Liver (tissue), 9 donors: ENCODE measurements around the gene RASEF. TPM values are rescaled to one million over a fixed set of nuclear protein-coding genes. Genes with fewer than 3 reads are reported as not detected.
"Not testable (repeated sequence)": the region's sequence is repeated elsewhere in the genome, so short reads cannot be mapped to it uniquely, and the experiment has no call there.

Experiments used
- DNase-seq: peaks from one replicate; pipeline ENCODE4 v3.0.0-alpha.2; 2017; ENCODE audit warnings: low spot score
- H3K27ac ChIP-seq, 2 donors: one replicate each; pipeline ENCODE4 v1.7.0; 2013; ENCODE audit warnings: inconsistent platforms in 2 of 2, low read length in 2 of 2, control low read depth in 1 of 2, low read depth in 1 of 2, mild to moderate bottlenecking in 1 of 2
- H3K27me3 ChIP-seq, 4 donors: one replicate each; pipeline versions ENCODE4 v1.6.1 to v1.7.0; 2013; ENCODE audit warnings: low read length in 3 of 4, inconsistent platforms in 1 of 4, mild to moderate bottlenecking in 1 of 4, moderate library complexity in 1 of 4; ENCODE audit not compliant: control insufficient read depth in 4 of 4, insufficient read depth in 4 of 4
- H3K36me3 ChIP-seq, 4 donors: one replicate each; pipeline versions ENCODE4 v1.6.1 to v1.7.0; 2013; ENCODE audit warnings: low read length in 3 of 4, mild to moderate bottlenecking in 3 of 4, low read depth in 1 of 4, moderate library complexity in 1 of 4; ENCODE audit not compliant: control insufficient read depth in 4 of 4, insufficient read depth in 3 of 4
- H3K4me1 ChIP-seq, 4 donors: one replicate each; pipeline versions ENCODE4 v1.6.1 to v1.7.0; 2013; ENCODE audit warnings: low read length in 3 of 4, mild to moderate bottlenecking in 3 of 4, moderate library complexity in 1 of 4; ENCODE audit not compliant: control insufficient read depth in 4 of 4, insufficient read depth in 4 of 4
- H3K4me3 ChIP-seq, 3 donors: one replicate each; pipeline versions ENCODE4 v1.6.1 to v1.7.0; 2013; ENCODE audit warnings: low read length in 3 of 3, control low read depth in 1 of 3, low read depth in 1 of 3, mild to moderate bottlenecking in 1 of 3
- H3K9ac ChIP-seq, 2 donors: one replicate each; pipeline ENCODE4 v1.7.0; 2013; ENCODE audit warnings: low read length in 2 of 2, mild to moderate bottlenecking in 2 of 2, moderate library complexity in 2 of 2, control low read depth in 1 of 2, low read depth in 1 of 2
- H3K9me3 ChIP-seq, 4 donors: one replicate each; pipeline versions ENCODE4 v1.6.1 to v1.7.0; 2013; ENCODE audit warnings: low read length in 3 of 4; ENCODE audit not compliant: control insufficient read depth in 4 of 4
- ATF3 ChIP-seq: IDR thresholded peaks from 2 replicates; pipeline ENCODE4 v1.6.1; 2016; ENCODE audit warnings: antibody characterized with exemption
- CTCF ChIP-seq: fragments of 150-350 bp; IDR thresholded peaks from 2 replicates; pipeline ENCODE4 v1.5.1; 2017; ENCODE audit warnings: improper control_type of control experiment, low read depth, low read length; ENCODE audit not compliant: missing input control
- EGR1 ChIP-seq, 2 donors: IDR thresholded peaks; 2 replicates each; pipeline ENCODE4 v1.6.1; 2016 to 2018; ENCODE audit warnings: antibody characterized with exemption in 2 of 2, low read depth in 2 of 2
- FOXA1 ChIP-seq: IDR thresholded peaks from 2 replicates; pipeline ENCODE4 v1.6.1; 2016; ENCODE audit warnings: antibody characterized with exemption
- FOXA2 ChIP-seq: IDR thresholded peaks from 2 replicates; pipeline ENCODE4 v1.6.1; 2016; ENCODE audit warnings: antibody characterized with exemption
- GABPA ChIP-seq, 2 donors: IDR thresholded peaks in 1 of 2; conservative IDR thresholded peaks in 1 of 2; 2 replicates each; pipeline ENCODE4 v1.6.1; 2016; ENCODE audit warnings: antibody characterized with exemption in 2 of 2, mild to moderate bottlenecking in 1 of 2, moderate library complexity in 1 of 2
- HNF4A ChIP-seq, 2 donors: conservative IDR thresholded peaks; 2 replicates each; pipeline ENCODE4 v1.6.1; 2016; ENCODE audit warnings: antibody characterized with exemption in 2 of 2, mild to moderate bottlenecking in 2 of 2
- HNF4G ChIP-seq: IDR thresholded peaks from 2 replicates; pipeline ENCODE4 v1.6.1; 2016; ENCODE audit warnings: antibody characterized with exemption
- JUND ChIP-seq, 2 donors: IDR thresholded peaks; 2 replicates each; pipeline ENCODE4 v1.6.1; 2016; ENCODE audit warnings: antibody characterized with exemption in 2 of 2
- MAX ChIP-seq: IDR thresholded peaks from 2 replicates; pipeline ENCODE4 v1.6.1; 2016; ENCODE audit warnings: antibody characterized with exemption
- RAD21 ChIP-seq, 2 donors: IDR thresholded peaks; 2 replicates each; pipeline ENCODE4 v1.6.1; 2016; ENCODE audit warnings: antibody characterized with exemption in 2 of 2, mild to moderate bottlenecking in 2 of 2
- REST ChIP-seq: IDR thresholded peaks from 2 replicates; pipeline ENCODE4 v1.6.1; 2016; ENCODE audit warnings: antibody characterized with exemption, mild to moderate bottlenecking
- RXRA ChIP-seq, 2 donors: IDR thresholded peaks; 2 replicates each; pipeline ENCODE4 v1.6.1; 2017 to 2018; ENCODE audit warnings: antibody characterized with exemption in 2 of 2, mild to moderate bottlenecking in 1 of 2
- SP1 ChIP-seq: IDR thresholded peaks from 2 replicates; pipeline ENCODE4 v1.6.1; 2018; ENCODE audit warnings: antibody characterized with exemption, mild to moderate bottlenecking
- TAF1 ChIP-seq: conservative IDR thresholded peaks from 2 replicates; pipeline ENCODE4 v1.6.1; 2016; ENCODE audit warnings: antibody characterized with exemption, mild to moderate bottlenecking
- YY1 ChIP-seq: IDR thresholded peaks from 2 replicates; pipeline ENCODE4 v1.6.1; 2016; ENCODE audit warnings: antibody characterized with exemption, mild to moderate bottlenecking
- ZBTB33 ChIP-seq: IDR thresholded peaks from 2 replicates; pipeline ENCODE4 v1.6.1; 2016; ENCODE audit warnings: antibody characterized with exemption
- WGBS: extraction: QIAGEN DNeasy Blood & Tissue Kit; methylation state at CpG from one replicate; pipeline ENCODE4 v1.1.7; 2013; 5-methylcytosine and 5-hydroxymethylcytosine counted together
- polyA plus RNA-seq, 2 donors: library from polyadenylated mRNA; stranded (reverse) in 1 of 2; unstranded in 1 of 2; fragments of 200-250 nt in 1 of 2; fragments of >200 nt in 1 of 2; fragmentation: Nextera tagmentation in 1 of 2; extraction: Ambion mirVana in 1 of 2; gene quantifications; one replicate each; pipeline versions ENCODE4 v1.2.1 to v1.2.3, GENCODE V29; 2013 to 2015
- total RNA-seq, 2 donors: library from RNA; depleted of rRNA; stranded (reverse); fragments of >200 nt; gene quantifications; one replicate each; pipeline ENCODE4 v1.2.3, GENCODE V29; 2014
- donor health status: healthy.
- donor health status: healthy.
- donor health status: healthy.
- donor health status: healthy.
- donor health status: healthy.

RASEF gene
- total and polyA plus RNA-seq, 4 donors = 0.14 to 1.5 (median 0.39) TPM

GRCh38 chr9:83106263-83106662 is 43.3 kb upstream of the RASEF start:
- DNase-seq = no peak
- Histone ChIP-seq H3K4me1 (peaks cover 0 to 8% (median 2%) of the 10 kb centered on the region in 4 donors), H3K27me3 (no peaks in the 10 kb centered on the region), H3K9ac (no peak overlapping the region), H3K36me3 (no peaks in the 10 kb centered on the region), H3K4me3 (no peak overlapping the region), H3K27ac (no peak overlapping the region), H3K9me3 (no peaks in the 10 kb centered on the region)
- WGBS = 90% methylated on average over 1 of the region's 1 CpG
- no peak for TF ChIP-seq MAX

- Histone ChIP-seq H3K4me3 (no peak overlapping the region), H3K9me3 (no peaks in the 10 kb centered on the region), H3K36me3 (no peaks in the 10 kb centered on the region), H3K9ac (no peak overlapping the region), H3K27ac (no peak overlapping the region), H3K4me1 (no peaks in the 10 kb centered on the region), H3K27me3 (no peaks in the 10 kb centered on the region)
- WGBS = 97% methylated on average over 4 of the region's 4 CpGs
- no peak for TF ChIP-seq FOXA2
- TF ChIP-seq HNF4G = no peak
- TF ChIP-seq CTCF = no peak
- TF ChIP-seq YY1 = no peak
- no peak for DNase-seq
These were observed 34.7 kb upstream of the RASEF start for GRCh38 chr9:83097633-83098032.

GRCh38 chr9:83093311-83093710 is 30.4 kb upstream of the RASEF start:
- 89% methylated on average over 24 of the region's 24 CpGs for WGBS
- H3K27me3 ChIP-seq, H3K4me3 ChIP-seq, H3K9me3 ChIP-seq, H3K9ac ChIP-seq, H3K36me3 ChIP-seq, H3K27ac ChIP-seq, H3K4me1 ChIP-seq, DNase-seq: not testable (repeated sequence)

GRCh38 chr9:83081846-83082245 is 18.9 kb upstream of the RASEF start:
- no peak for DNase-seq
- Histone ChIP-seq H3K9ac (no peak overlapping the region), H3K36me3 (no peaks in the 10 kb centered on the region), H3K4me3 (no peak overlapping the region), H3K4me1 (no peaks in the 10 kb centered on the region), H3K9me3 (no peaks in the 10 kb centered on the region), H3K27me3 (no peaks in the 10 kb centered on the region), H3K27ac (no peak overlapping the region)
- WGBS = 76% methylated on average over 6 of the region's 6 CpGs
- no peak for TF ChIP-seq ATF3
- no peak for TF ChIP-seq REST
- TF ChIP-seq MAX = no peak
- TF ChIP-seq RXRA (IDR thresholded peaks at IDR 0.05) = no peak
- TF ChIP-seq HNF4A (conservative IDR thresholded peaks at IDR 0.05) = no peak
- no peak for TF ChIP-seq HNF4G
- TF ChIP-seq YY1 = no peak
- TF ChIP-seq TAF1 = no peak
- TF ChIP-seq EGR1 (IDR thresholded peaks at IDR 0.05; ENCODE audit: low read depth in 2 of 2) = no peak
- TF ChIP-seq JUND (IDR thresholded peaks at IDR 0.05) = no peak
- no peak for TF ChIP-seq FOXA1
- no peak for TF ChIP-seq FOXA2
- no peak for TF ChIP-seq RAD21 (IDR thresholded peaks at IDR 0.05)
- TF ChIP-seq SP1 = no peak
- TF ChIP-seq GABPA (IDR thresholded peaks at IDR 0.05 in 1 of 2, conservative IDR thresholded peaks at IDR 0.05 in 1 of 2) = no peak
- TF ChIP-seq ZBTB33 = no peak
